Hematopoietic multipotent progenitor cell treated with erythropoietin and hydrocortisone succinate and interleukin-3 and kit ligand, for 4 days (in vitro differentiated cells): ENCODE results near the gene RAD51AP2.
"Not testable (repeated sequence)": the region's sequence is repeated elsewhere in the genome, so short reads cannot be mapped to it uniquely, and the experiment has no call there.

Experiments
- DNase-seq: peaks from one replicate; pipeline ENCODE4 v3.0.0-alpha.2; 2015

Gene RAD51AP2

GRCh38 chr2:17536416-17536815 lies 18.2 kb upstream of the RAD51AP2 start:
- DNase-seq, result no peak

- no peak for DNase-seq
Measured at GRCh38 chr2:17533546-17533945, 15.3 kb upstream of the RAD51AP2 start.

DNA sequence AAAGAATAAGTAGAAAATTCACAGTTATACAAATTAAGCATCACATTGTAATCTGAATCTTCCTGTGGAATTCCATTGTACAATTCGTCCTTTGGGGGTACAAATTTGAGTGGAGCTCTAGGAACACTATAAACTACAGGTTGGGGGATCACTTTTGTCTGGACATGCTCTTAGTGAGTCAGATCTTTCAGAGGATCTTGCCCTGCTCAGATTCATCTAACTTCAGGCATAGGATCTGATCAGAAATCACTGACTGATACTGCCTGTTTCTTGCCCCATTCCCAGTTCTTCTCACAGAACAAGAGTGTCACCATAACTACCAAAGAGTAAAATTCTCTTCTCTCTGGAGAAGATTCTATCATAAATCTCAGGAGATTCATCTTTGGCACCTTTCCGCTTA lies 11.5 kb upstream of the RAD51AP2 start:
- DNase-seq, result no peak

GRCh38 chr2:17522303-17522702 lies 4.1 kb upstream of the RAD51AP2 start:
- DNase-seq, result no peak

GRCh38 chr2:17521621-17522020 lies 3.4 kb upstream of the RAD51AP2 start:
- no peak for DNase-seq

DNA sequence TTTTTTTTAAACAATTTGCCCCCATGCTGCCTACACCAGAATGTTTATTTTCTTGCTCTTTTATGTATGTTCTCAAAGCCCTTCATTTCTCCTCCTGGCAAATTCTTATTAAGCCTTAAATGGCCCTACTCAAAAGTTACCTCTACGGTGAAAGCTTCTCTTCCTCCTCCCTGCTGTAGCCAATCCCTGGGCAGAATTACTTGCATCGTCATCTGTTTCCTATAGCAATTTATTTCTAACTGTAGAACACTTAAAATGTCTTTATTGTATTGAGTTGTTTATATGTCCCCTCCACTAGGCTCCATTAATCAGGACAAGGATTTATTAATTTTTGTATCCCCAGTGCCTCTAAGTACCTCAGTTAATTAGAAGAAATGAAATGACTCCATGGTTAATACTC lies 2.5 kb upstream of the RAD51AP2 start:
- DNase-seq, result no peak

GRCh38 chr2:17519486-17519885 lies 1.2 kb upstream of the RAD51AP2 start:
- DNase-seq, result no peak

DNA sequence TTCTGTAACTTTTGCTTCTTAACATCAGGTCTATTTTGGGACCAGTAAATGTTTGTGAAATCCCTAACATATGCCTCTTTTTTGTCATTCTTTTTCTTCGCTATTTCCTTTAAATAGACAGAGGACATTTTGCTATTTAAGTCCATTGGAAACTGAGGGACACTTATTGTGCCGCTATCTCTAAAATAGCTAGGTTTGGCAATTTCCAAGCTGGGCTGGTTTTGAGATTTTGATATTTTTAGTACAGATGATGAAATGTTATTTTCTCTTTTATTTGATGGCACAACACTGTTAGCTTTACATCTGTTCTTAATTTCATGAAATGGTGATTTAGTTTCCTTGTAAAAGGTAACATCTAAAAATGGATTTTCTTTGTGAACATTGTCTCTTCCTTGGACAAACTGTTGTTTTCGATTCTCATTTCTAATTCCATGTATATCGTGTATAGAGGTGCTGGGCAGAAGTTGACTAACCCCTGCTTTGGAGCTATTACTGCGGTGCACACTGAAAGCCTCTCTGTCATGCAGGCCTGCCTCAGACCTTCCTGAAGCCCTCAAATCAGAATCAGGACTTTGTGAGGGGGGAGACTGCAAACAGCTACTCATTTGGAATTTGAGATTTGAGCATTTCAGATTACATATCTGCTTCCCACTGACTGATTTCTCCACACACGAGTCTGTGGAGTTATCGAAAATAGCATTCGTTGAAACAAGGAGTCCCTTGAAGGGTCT lies 594 bp downstream of the RAD51AP2 start:
- no peak for DNase-seq

GRCh38 chr2:17515652-17516051 lies 2.6 kb downstream of the RAD51AP2 start:
- DNase-seq, result no peak

GRCh38 chr2:17506736-17507616 lies 11.3 kb downstream of the RAD51AP2 start:
- DNase-seq, result no peak

DNA sequence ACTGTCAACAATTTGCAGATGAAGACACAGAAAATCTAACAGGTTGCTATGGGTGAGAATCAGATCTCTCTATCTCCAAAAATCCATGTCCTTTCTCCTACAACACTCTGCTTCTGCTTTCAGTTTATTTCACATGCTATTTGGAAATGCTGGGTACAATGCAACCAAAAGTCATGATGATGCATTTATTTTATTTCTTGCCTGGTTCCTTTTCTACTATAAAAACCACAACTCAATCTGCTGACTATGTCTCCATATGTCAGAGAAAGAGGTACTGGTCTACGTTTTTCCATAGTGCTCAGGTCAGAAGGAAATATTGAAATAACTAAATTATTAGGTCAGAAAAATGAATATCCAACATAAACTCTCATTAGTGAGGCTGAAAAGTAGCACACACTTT lies 20.5 kb downstream of the RAD51AP2 start:
- no peak for DNase-seq

DNA sequence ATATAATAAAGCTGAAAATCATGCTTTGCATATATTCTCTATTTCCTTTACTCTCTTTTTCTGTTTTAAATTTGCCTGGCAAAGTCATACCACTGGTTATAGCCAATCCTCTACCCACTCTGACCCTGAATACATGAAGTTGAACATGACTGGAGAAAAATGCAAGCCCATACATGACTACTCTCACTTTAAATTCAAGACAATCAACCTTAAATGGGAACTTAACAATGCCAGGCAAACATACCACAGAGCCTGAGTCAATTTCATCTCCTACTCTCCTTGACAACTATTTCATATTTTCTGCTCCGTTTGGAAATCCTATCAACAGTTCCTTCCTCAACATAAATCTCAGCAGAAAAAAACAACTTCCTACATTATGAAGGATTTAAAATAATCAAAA lies 22.6 kb downstream of the RAD51AP2 start:
- DNase-seq, result no peak

- DNase-seq, result not testable (repeated sequence)
Measured at GRCh38 chr2:17490165-17490564, 28.1 kb downstream of the RAD51AP2 start.

- not testable (repeated sequence) for DNase-seq
Measured at GRCh38 chr2:17488610-17489009, 29.6 kb downstream of the RAD51AP2 start.

DNA sequence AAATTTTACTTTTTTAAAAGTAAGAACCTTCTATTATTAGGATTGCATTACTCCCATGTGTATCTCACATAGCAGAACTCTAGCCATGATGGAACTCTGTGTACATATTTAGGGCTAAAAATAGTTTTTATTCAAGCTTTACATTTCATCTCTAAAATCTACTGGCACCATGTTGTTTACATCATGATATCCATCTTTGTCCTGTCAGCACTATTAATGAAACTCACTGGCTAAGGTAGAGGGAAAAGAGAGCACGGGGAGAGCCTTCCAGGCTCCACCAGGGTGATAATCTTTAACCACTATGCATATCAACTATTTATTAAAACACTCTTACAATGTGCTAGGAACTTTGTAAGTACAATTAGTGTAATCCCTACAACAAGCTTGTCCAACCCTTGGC lies 34.7 kb downstream of the RAD51AP2 start:
- DNase-seq, result no peak

DNA sequence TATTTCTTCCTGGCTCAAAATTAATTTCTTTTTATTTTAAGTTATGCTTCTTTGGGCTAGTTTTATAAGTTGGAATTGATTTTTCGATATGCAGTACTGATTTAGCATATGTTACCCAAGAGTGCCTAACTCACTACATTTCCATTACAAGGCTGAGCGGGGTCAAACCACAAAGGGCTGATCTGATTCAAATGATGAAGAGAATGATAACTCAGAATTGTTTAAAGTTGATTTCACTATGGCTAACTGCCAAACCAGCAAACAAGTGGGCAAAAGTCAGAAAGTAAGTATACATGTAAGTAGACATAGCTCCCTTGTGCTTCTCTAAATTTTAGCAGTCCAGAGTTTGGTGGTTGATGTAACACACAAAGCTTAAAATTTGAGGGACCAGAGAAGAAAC lies 35.6 kb downstream of the RAD51AP2 start:
- no peak for DNase-seq

DNA sequence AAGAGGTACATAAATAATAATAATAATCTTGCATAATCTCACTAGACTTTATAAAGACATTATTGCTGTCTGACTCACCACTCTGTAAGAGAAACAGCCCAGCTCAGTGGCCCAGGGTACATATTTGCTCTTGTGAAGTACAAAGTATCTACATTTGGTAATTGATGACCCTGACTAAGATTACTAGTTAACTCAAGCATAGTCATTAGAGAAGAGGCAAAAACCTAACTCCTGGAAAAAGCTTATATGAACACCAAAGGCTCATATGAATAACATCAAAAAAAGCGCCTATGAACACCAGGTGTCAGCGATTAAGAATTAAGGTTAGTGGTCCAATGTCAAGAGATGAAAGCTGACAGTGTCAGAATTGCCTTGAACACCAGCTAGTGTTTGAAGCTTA lies 38.4 kb downstream of the RAD51AP2 start:
- DNase-seq, result no peak

GRCh38 chr2:17476830-17477229 lies 41.4 kb downstream of the RAD51AP2 start:
- no peak for DNase-seq

GRCh38 chr2:17476064-17476463 lies 42.2 kb downstream of the RAD51AP2 start:
- DNase-seq, result no peak

- DNase-seq, result no peak
Measured at GRCh38 chr2:17475286-17475685, 43.0 kb downstream of the RAD51AP2 start.

DNA sequence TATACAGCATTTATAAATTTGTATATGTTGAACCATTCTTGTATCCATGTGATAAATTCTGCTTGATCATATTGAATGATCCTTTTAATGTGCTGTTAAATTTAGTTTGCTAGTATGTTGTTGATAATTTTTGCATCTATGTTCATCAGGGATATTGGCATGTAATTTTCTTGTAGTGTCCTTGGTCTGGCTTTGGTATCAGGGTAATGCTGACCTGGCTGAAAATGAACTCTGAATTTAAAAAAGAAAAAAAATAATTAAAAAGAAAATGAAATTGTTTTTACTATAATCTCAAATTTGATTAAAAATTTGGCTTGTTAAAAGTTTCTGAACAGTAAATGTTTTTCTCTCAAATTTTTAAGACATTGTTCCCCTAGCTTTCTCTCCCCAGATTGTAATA lies 46.3 kb downstream of the RAD51AP2 start:
- DNase-seq, result no peak

DNA sequence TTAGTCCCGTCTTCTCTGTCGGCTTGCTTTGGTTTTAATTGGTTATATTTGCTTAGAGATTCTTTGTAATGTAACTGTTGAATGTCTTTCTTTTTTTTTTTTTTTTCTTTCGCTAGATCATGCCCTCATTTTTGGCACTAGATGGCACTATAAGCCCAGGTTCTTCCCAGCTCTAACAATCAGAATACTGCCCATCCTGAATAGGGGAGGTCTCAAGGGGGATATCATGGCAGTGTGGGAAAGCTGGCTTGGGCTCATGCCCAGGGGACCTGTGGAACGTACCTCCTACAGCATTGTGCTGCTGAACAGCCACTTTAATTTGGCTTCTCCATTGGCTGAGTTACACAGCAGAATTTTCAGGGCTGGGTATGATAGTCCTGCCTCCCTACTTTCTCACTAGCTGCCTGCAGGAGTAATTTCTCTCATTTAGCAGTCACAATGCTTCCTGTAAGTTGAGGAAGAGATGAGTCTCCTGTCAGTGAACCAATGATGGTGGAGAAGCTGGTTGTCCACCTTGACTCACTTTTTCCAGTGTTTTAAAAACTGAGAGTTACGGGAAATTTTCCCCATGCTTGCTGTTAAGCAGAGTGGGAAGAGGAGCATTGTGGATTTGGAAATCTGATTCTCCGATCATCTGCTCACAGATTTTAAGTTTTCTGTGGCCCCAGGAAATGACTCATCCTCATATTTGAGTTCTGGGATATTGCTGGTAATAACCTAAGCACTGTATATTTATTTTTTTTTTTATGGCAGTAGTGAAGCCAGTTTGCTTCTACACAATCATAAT lies 47.2 kb downstream of the RAD51AP2 start:
- peak; percentile 36 for DNase-seq

GRCh38 chr2:17461087-17461475 lies 57.2 kb downstream of the RAD51AP2 start:
- DNase-seq, result no peak
